ENCODE data around the gene ADGRG7.

The ADGRG7 gene

DNA sequence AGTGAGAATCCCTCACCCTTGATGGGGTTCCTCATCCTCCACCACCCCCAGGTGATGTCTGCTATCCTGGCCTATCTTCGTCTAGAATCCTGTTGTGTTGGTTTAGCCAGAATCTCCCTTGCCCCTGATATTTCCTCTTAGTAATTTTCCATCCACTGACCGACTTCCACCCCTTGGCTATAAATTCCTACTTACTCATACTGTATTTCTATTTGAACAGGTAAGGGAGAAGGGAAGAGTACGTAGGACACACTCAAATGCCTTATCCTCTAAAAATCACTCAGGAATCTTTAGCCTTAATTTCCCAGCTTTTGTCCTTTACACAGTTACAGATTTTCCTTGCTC lies 99.2 kb downstream of the ADGRG7 start:
- H3K4me3 ChIP-seq (ENCODE audit: low read depth, low read length), result peak overlapping the region; percentile 52
- no peak for DNase-seq (ENCODE audit: low read depth)
- TF ChIP-seq, protein P1, sequence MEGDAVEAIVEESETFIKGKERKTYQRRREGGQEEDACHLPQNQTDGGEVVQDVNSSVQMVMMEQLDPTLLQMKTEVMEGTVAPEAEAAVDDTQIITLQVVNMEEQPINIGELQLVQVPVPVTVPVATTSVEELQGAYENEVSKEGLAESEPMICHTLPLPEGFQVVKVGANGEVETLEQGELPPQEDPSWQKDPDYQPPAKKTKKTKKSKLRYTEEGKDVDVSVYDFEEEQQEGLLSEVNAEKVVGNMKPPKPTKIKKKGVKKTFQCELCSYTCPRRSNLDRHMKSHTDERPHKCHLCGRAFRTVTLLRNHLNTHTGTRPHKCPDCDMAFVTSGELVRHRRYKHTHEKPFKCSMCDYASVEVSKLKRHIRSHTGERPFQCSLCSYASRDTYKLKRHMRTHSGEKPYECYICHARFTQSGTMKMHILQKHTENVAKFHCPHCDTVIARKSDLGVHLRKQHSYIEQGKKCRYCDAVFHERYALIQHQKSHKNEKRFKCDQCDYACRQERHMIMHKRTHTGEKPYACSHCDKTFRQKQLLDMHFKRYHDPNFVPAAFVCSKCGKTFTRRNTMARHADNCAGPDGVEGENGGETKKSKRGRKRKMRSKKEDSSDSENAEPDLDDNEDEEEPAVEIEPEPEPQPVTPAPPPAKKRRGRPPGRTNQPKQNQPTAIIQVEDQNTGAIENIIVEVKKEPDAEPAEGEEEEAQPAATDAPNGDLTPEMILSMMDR (conservative IDR thresholded peaks at IDR 0.05; ENCODE audit: low read depth, low read length), result no peak

DNA sequence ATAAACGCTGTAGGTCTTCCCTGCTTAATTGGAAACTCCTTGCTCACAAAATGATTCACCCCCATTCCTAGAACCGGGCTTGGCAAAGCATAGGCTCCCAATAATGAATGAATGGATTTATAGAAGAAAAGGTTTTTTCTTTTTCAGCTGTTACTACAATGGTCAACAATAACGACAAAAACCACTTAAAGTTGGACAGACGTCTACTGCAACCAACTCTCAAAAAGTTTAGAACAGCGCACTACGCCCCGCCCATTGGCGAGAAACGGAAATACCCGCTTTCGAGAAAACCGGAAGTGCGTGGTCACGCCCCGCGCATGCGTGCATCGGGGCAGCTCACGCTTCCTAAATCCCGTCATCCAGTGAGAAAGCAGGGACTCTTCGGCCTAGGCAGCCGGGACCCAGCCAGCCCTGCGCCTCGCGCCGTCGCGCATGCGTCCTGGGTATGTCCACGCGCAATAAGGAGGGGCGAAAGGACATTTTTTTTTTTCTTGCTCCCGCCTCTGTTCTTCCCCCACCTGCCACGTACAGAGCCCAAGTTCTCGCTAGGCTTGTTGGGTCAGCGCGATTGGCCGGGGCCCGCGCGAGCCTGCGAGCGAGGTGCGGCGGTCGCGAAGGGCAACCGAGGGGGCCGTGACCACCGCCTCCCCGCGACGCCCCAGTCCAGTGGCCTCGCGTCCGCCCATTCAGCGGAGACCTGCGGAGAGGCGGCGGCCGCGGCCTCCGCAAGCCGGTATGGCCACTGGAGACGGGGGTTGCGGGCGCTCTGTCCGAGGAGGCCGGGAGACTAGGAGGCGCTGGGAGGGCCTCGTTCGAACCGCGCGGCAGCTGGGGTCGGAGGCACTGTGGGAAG lies 99.8 kb downstream of the ADGRG7 start, which contains the start of gene TFG:
TFG (plus strand) TSS at position 506 of the 853 bp plus-strand sequence. CDS start 4,192 bp downstream, outside the sequence.
- TF ChIP-seq, protein P1 (conservative IDR thresholded peaks at IDR 0.05; ENCODE audit: low read depth, low read length), result no peak
- DNase-seq (ENCODE audit: low read depth), result peak; percentile 100

DNA sequence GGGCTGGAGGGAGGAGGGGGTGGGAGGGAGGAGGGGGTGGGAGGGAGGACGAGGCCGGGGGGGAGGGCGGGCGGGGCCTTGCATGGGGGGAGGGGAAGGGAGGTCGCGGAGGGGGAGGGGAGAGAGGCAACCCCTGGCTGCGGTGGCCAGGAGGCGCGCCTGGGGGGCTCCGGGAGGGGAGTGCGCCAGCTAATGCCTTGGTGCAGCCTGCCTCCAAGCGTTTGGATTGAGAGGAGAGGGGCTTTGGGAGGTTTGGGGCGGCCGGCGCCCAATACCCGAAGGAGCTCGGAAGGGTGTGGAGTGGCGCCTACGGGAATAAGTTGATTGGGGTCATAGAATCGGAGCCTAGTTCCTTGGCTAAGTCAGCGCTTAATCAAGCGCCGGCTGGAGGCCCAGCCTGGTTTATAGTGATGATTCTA lies 100.5 kb downstream of the ADGRG7 start:
- DNase-seq (ENCODE audit: low read depth), result peak; percentile 52
- peak overlapping the region; percentile 88 for H3K4me3 ChIP-seq (ENCODE audit: low read depth, low read length)
- TF ChIP-seq, protein P1 (conservative IDR thresholded peaks at IDR 0.05; ENCODE audit: low read depth, low read length), result peak; percentile 25

More for the DNA sequence above, 99.8 kb downstream of the ADGRG7 start, which contains the start of gene TFG:
- H3K4me3 ChIP-seq (ENCODE audit: low read depth, low read length), result peak within 1 kb of the TSS; percentile 88

DNA sequence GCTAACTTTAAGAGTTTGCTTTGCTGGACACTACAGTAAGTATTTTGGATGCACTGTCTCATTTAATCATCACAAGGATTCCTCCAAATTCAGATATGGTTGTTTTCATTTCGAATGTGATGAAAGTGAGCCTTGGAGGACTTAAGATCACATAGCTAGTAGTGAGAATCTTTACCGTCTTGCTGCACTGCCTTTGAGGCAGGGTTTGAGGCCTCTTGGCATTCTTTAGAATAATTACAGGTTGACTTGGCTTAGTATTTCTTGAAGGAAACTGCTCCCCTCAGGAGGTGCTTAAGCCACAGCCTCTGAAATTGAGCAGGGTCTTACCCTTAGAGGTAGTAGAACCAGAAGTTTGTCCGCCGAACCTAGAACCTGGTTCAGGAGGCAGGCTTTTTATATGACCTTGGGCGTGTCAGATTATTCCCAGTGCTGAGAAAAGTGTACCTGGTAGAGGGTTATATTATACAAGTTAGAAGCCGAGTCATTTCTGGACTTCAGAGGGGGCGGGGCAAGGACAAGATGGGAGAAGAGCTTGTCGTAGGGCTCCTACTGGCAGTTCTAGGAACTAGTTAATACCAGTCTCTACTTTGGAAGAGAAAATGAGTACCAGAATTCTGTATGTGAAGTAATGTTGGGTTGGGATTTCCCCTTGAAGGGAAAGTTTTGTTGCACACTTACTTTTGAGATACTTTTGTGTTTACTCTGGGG lies 101.0 kb downstream of the ADGRG7 start:
- TF ChIP-seq, protein P1 (conservative IDR thresholded peaks at IDR 0.05; ENCODE audit: low read depth, low read length), result peak; percentile 52
- peak overlapping the region; percentile 88 for H3K4me3 ChIP-seq (ENCODE audit: low read depth, low read length)

DNA sequence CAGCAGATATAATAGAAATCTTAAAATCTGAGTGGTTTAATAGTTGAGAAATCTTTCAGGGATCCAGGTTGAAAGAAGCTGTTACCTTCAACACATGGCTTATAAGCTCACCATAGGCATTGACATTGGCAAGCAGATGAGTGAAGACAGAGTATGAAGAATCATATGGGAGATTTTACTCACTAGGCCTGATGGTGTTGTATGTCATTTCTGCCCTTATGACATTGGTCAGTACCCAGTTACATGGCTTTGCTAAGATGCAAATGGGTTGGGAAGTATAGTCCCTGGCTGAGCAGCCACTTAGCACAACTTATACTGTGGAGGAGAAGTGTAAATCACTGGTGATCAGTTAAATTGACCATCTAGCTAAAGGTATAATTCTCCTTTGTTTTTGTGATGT lies 105.8 kb downstream of the ADGRG7 start:
- no peak overlapping the region for H3K4me3 ChIP-seq (ENCODE audit: low read depth, low read length)
- TF ChIP-seq, protein P1 (conservative IDR thresholded peaks at IDR 0.05; ENCODE audit: low read depth, low read length), result no peak
- no peak for DNase-seq (ENCODE audit: low read depth)

More for the DNA sequence above, 101.0 kb downstream of the ADGRG7 start:
- DNase-seq (ENCODE audit: low read depth), result peak; percentile 86

DNA sequence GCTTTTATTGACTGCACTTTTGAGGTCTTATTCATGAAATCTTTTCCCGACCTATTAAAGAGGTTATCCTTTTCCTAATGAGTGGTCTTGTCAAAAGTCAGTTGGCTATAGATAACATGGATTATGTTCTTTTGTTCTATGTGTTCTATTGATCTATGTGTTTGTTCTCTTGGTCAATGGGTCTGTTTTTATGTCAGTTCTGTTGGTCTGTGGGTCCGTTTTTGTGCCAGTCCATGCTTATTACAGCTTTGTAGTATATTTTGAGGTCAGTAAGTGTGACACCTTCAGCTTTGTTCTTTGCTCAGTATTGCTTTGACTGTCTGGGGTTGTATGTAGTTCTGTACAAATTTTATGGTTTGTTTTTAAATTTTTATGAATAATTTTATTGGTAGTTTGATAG lies 107.7 kb downstream of the ADGRG7 start:
- DNase-seq (ENCODE audit: low read depth), result no peak
- TF ChIP-seq, protein P1 (conservative IDR thresholded peaks at IDR 0.05; ENCODE audit: low read depth, low read length), result no peak
- H3K4me3 ChIP-seq (ENCODE audit: low read depth, low read length), result no peak overlapping the region

Measured in choroid plexus epithelial cell (primary cell).